A549 (cell line): ENCODE data around the gene C1QTNF1. TPM values are rescaled to one million over a fixed set of nuclear protein-coding genes. Genes with fewer than 3 reads are reported as not detected.
"Not testable (repeated sequence)": the region's sequence is repeated elsewhere in the genome, so short reads cannot be mapped to it uniquely, and the experiment has no call there.

Experiments
- ATAC-seq, 2 experiments: fragments of 200-7000 bp in 1 of 2; fragments of >200 bp in 1 of 2; cut with Nextera tagmentation in 1 of 2; cut with Tn5 transposase in 1 of 2; 3 replicates each; pipeline versions ENCODE4 v1.8.0 to v1.9.1; 2018 to 2020; ENCODE audit warnings: mild to moderate bottlenecking in 1 of 2, moderate library complexity in 1 of 2
- CTCF ChIA-PET: fragments of 300-600 bp; sonication (Branson Sonifier 250); formaldehyde crosslinking; extraction: SDS; loops from one replicate; lab custom pipeline; 2021; ENCODE audit warnings: antibody characterized with exemption, inconsistent platforms; lab: Yijun Ruan, JAX
- POLR2A ChIA-PET: fragments of 350-600 bp; formaldehyde crosslinking; extraction: SDS; loops from one replicate; lab custom pipeline; 2021; ENCODE audit warnings: antibody characterized with exemption, inconsistent platforms; lab: Yijun Ruan, JAX
- DNase-seq, 2 experiments: peaks; one replicate each; pipeline versions ENCODE4 v3.0.0 to v3.0.0-alpha.2; 2011 to 2016; ENCODE audit warnings: low read depth in 1 of 2, low spot score in 1 of 2
- FAIRE-seq: peaks from 2 replicates; lab custom pipeline; 2011; peaks lifted over from hg19 to GRCh38; lab: Jason Lieb, UNC
- H3K27ac ChIP-seq, 2 experiments: fragments of >200 bp; sonication (Bioruptor Twin); formaldehyde crosslinking; 3 replicates each; pipeline ENCODE4 v1.5.1; 2016 to 2017
- H3K4me1 ChIP-seq: fragments of >200 bp; sonication (Bioruptor Twin); formaldehyde crosslinking; 3 replicates; pipeline ENCODE4 v1.6.1; 2016
- H3K4me2 ChIP-seq: fragments of >200 bp; sonication (Bioruptor Twin); formaldehyde crosslinking; 3 replicates; pipeline ENCODE4 v1.6.1; 2016
- H3K4me3 ChIP-seq: fragments of >200 bp; sonication (Bioruptor Twin); formaldehyde crosslinking; 3 replicates; pipeline ENCODE4 v1.5.1; 2016
- H3K9me3 ChIP-seq: fragments of >200 bp; sonication (Bioruptor Twin); formaldehyde crosslinking; 3 replicates; pipeline ENCODE4 v1.6.1; 2016
- BHLHE40 ChIP-seq: IDR thresholded peaks from 2 replicates; pipeline ENCODE4 v1.6.1; 2012; ENCODE audit warnings: low read depth, low read length, inconsistent platforms
- CBX2 ChIP-seq: fragments of 200-600 bp; sonication (generic); IDR thresholded peaks from 2 replicates; pipeline ENCODE4 v1.6.1; 2016; ENCODE audit warnings: low read depth, mild to moderate bottlenecking, borderline replicate concordance
- CEBPB ChIP-seq, 2 experiments: fragments of >200 bp in 1 of 2; sonication (Bioruptor Twin) in 1 of 2; formaldehyde crosslinking in 1 of 2; IDR thresholded peaks; 2 replicates each; pipeline ENCODE4 v1.6.1; 2012 to 2016
- EHF ChIP-seq: fragments of 250-450 bp; sonication (Bioruptor Pico); IDR thresholded peaks from 2 replicates; pipeline ENCODE4 v1.5.0; 2020; ENCODE audit warnings: mild to moderate bottlenecking
- EP300 ChIP-seq, 2 experiments: fragments of >200 bp; sonication (Bioruptor Twin); formaldehyde crosslinking; IDR thresholded peaks; 2 replicates in 1 of 2; 3 replicates in 1 of 2; pipeline ENCODE4 v1.6.1; 2016 to 2017
- FOSB ChIP-seq: fragments of 250-450 bp; sonication (Bioruptor Pico); IDR thresholded peaks from 2 replicates; pipeline ENCODE4 v1.5.0; 2020; ENCODE audit warnings: mild to moderate bottlenecking, moderate library complexity
- FOXS1 ChIP-seq: fragments of 250-450 bp; sonication (Bioruptor Pico); IDR thresholded peaks from 2 replicates; pipeline ENCODE4 v1.5.0; 2020; ENCODE audit warnings: mild to moderate bottlenecking, moderate library complexity
- GATA3 ChIP-seq: IDR thresholded peaks from 2 replicates; pipeline ENCODE4 v1.6.1; 2012; ENCODE audit warnings: borderline replicate concordance
- JUNB ChIP-seq: fragments of >200 bp; sonication (Bioruptor Twin); formaldehyde crosslinking; IDR thresholded peaks from 2 replicates; pipeline ENCODE4 v1.6.1; 2016
- POLR2A ChIP-seq: IDR thresholded peaks from 2 replicates; pipeline ENCODE4 v1.6.1; 2012; ENCODE audit warnings: mild to moderate bottlenecking, low read length
- RAD21 ChIP-seq, 2 experiments: fragments of >200 bp in 1 of 2; sonication (Bioruptor Twin) in 1 of 2; formaldehyde crosslinking in 1 of 2; IDR thresholded peaks in 1 of 2; conservative IDR thresholded peaks in 1 of 2; 2 replicates in 1 of 2; 3 replicates in 1 of 2; pipeline ENCODE4 v1.6.1; 2012 to 2018; ENCODE audit warnings: inconsistent platforms in 1 of 2
- RARB ChIP-seq: fragments of 250-450 bp; sonication (Bioruptor Pico); IDR thresholded peaks from 2 replicates; pipeline ENCODE4 v1.8.0; 2021; ENCODE audit warnings: mild to moderate bottlenecking, moderate library complexity
- RCOR1 ChIP-seq: fragments of 150-350 bp; IDR thresholded peaks from 2 replicates; pipeline ENCODE4 v1.6.1; 2014; ENCODE audit warnings: antibody characterized with exemption, low read length, low read depth
- RFX5 ChIP-seq: fragments of 450-650 bp; IDR thresholded peaks from 2 replicates; pipeline ENCODE4 v1.7.1; 2014; ENCODE audit warnings: antibody characterized with exemption, mild to moderate bottlenecking, moderate library complexity
- RNF2 ChIP-seq: fragments of 200-600 bp; sonication (generic); IDR thresholded peaks from 2 replicates; pipeline ENCODE4 v1.6.1; 2016; ENCODE audit warnings: low read depth, mild to moderate bottlenecking, antibody characterized with exemption, moderate library complexity, borderline replicate concordance
- SREBF2 ChIP-seq: fragments of 450-650 bp; IDR thresholded peaks from 2 replicates; pipeline ENCODE4 v1.6.1; 2014; ENCODE audit warnings: mild to moderate bottlenecking, moderate library complexity
- ZFP36 ChIP-seq: fragments of 450-650 bp; IDR thresholded peaks from 2 replicates; pipeline ENCODE4 v1.6.1; 2014; ENCODE audit warnings: borderline replicate concordance; ENCODE audit not compliant: partially characterized antibody
- WGBS: methylation state at CpG from one replicate; pipeline ENCODE4 v1.1.6; 2017; ENCODE audit errors: missing lambda C conversion rate; 5-methylcytosine and 5-hydroxymethylcytosine counted together
- polyA plus RNA-seq, 4 experiments: library from polyadenylated mRNA; depleted of rRNA in 3 of 4; stranded (reverse); fragments of >200 nt; fragmentation: RNase III in 1 of 4; extraction: RNeasy Plus Mini Kit Qiagen cat#74134 plus additional on column Dnase treatment in 1 of 4; gene quantifications; 2 replicates in 3 of 4; 3 replicates in 1 of 4; pipeline ENCODE4 v1.2.3, GENCODE V29; 2011 to 2017
- TF ChIP-seq, protein P1 (sequence below): fragments of >200 bp; sonication (Bioruptor Twin); formaldehyde crosslinking; IDR thresholded peaks from 3 replicates; pipeline ENCODE4 v1.5.1; 2016
- TF ChIP-seq, protein P2 (sequence below): fragments of 250-450 bp; sonication (Bioruptor Pico); IDR thresholded peaks from 2 replicates; pipeline ENCODE4 v1.5.0; 2020; ENCODE audit warnings: low read depth, mild to moderate bottlenecking, moderate library complexity
- TF ChIP-seq, protein P3 (sequence below): fragments of 450-650 bp; IDR thresholded peaks from 2 replicates; pipeline ENCODE4 v1.6.1; 2014; ENCODE audit warnings: antibody characterized with exemption

C1QTNF1 gene
- polyA plus RNA-seq, 2 of the 4 experiments (the other 2 are of a cell fraction), result 10.2 to 26.1 TPM

DNA sequence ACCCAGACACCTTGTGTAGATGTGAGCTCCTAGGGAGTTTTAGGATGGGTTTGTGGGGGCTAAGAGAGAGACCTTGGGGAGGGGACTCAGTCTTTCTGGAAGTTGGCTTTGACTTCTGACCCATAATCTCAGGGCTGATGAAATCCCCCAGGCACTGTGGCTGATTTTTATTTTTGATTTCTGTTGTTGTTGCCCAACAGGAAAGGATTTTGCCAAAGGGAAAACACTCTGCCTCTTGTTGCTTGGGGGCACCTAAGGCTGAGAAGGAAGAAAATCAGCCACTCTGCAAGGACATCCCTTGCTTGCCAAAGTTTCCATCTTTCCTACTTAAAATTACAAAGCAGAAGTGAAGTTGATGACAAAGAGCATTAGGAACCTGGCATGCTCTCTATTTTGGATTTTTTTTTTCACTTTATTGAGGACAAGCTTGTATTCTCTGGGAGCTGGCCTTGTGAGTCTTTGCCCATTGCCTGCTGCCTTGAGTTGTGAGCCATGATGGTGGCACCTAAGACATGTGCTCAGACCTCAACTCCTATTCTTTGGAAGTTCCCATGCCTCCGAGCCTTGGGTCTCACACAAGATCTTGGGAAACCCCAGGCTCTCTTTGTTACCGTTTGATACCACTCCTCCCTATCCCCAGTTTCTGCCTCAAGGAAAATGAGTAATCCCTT, 3.2 kb upstream of the C1QTNF1 start:
- TF ChIP-seq RAD21 (conservative IDR thresholded peaks at IDR 0.05 in 1 of 2, IDR thresholded peaks at IDR 0.05 in 1 of 2), result no peak
- TF ChIP-seq RARB (CRISPR knock-in tag), result no peak
- TF ChIP-seq, protein P1, sequence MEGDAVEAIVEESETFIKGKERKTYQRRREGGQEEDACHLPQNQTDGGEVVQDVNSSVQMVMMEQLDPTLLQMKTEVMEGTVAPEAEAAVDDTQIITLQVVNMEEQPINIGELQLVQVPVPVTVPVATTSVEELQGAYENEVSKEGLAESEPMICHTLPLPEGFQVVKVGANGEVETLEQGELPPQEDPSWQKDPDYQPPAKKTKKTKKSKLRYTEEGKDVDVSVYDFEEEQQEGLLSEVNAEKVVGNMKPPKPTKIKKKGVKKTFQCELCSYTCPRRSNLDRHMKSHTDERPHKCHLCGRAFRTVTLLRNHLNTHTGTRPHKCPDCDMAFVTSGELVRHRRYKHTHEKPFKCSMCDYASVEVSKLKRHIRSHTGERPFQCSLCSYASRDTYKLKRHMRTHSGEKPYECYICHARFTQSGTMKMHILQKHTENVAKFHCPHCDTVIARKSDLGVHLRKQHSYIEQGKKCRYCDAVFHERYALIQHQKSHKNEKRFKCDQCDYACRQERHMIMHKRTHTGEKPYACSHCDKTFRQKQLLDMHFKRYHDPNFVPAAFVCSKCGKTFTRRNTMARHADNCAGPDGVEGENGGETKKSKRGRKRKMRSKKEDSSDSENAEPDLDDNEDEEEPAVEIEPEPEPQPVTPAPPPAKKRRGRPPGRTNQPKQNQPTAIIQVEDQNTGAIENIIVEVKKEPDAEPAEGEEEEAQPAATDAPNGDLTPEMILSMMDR, result no peak
- TF ChIP-seq, protein P2, sequence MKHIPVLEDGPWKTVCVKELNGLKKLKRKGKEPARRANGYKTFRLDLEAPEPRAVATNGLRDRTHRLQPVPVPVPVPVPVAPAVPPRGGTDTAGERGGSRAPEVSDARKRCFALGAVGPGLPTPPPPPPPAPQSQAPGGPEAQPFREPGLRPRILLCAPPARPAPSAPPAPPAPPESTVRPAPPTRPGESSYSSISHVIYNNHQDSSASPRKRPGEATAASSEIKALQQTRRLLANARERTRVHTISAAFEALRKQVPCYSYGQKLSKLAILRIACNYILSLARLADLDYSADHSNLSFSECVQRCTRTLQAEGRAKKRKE (CRISPR knock-in tag), result no peak
- no peak for TF ChIP-seq FOSB (CRISPR knock-in tag)
- TF ChIP-seq, all 56 proteins: peak for 0
- Histone ChIP-seq H3K9me3 (no peaks in the 10 kb centered on the region), H3K4me3 (no peak overlapping the region), H3K4me1 (peaks cover 23% of the 10 kb centered on the region), H3K27ac (peak overlapping the region; percentile 32 to 43; a peak in 4 of 6 replicates), H3K4me2 (no peak overlapping the region)
- POLR2A ChIA-PET, result interaction anchor here (1.0 kb wide), 1 partner anchor 11 kb away, joined by 3 read pairs; the partner anchor contains the start of gene CANT1
- no peak for DNase-seq
- WGBS, result 33% methylated on average over 2 of the region's 2 CpGs
- CTCF ChIA-PET, result interaction anchor here (0.6 to 14.8 kb wide), 26 partner anchors 10 to 690 kb away, joined by 3 to 376 read pairs (median 5); partner anchors contain the start of gene CANT1
- no peak for ATAC-seq
- FAIRE-seq, result no peak

DNA sequence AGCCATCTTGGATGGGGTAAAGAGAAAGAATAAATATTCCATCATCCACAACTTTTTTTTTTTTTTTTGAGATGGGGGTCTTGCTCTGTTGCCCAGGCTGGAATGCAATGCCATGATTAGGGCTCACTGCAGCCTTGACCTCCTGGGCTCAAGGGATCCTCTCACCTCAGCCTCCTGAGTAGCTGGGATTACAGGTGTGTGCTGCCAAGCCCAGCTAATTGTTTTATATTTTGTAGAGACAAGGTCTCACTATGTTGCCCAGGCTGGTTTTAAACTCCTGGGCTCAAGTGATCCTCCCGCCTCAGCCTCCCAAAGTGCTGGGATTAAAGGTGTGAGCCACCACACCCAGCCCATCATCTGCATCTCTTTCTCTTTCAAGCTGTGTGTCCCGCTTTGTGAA, 2.0 kb upstream of the C1QTNF1 start:
- 95% methylated on average over 2 of the region's 2 CpGs for WGBS
- ATAC-seq, DNase-seq, H3K4me3 ChIP-seq, FAIRE-seq, H3K9me3 ChIP-seq, H3K4me2 ChIP-seq, POLR2A ChIA-PET, H3K27ac ChIP-seq: not testable (repeated sequence)
- CTCF ChIA-PET, result interaction anchor here (0.6 to 14.8 kb wide), 19 partner anchors 12 to 563 kb away, joined by 3 to 376 read pairs (median 5); partner anchors contain the start of gene CANT1
- H3K4me1 ChIP-seq, result peaks cover 35% of the 10 kb centered on the region

DNA sequence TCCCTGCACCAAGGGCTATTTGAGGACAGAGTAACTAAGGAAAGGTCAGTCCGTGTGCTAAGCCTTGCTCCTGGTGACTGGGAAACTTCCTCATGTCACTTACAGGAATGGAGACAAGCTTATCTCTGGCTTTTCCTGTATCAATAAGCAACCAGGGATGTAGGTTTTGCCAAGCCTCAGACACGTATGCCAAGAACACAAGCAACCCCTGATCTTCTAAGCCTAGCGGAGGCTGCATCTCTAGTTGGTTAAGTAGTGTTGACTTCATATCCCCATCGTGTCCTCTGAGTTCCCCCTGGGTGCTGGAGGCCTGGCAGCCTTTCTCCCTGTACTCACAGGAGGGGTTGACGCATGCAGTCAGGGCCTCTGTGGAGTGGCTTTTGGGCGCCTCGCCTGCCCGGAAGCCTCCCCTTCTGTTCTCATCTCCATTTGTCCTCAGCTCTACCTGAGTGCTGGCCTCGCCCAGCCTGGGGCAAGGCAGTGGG, 1.4 kb upstream of the C1QTNF1 start:
- TF ChIP-seq GATA3 (no peak), EP300 (IDR thresholded peaks at IDR 0.05) (no peak), SREBF2 (no peak), ZFP36 (no peak), JUNB (no peak), CEBPB (IDR thresholded peaks at IDR 0.05) (no peak), BHLHE40 (no peak), RFX5 (no peak), EHF (CRISPR knock-in tag) (no peak), RNF2 (no peak), FOXS1 (CRISPR knock-in tag) (no peak), FOSB (CRISPR knock-in tag) (no peak), RCOR1 (no peak), POLR2A (no peak), CBX2 (no peak)
- TF ChIP-seq, protein P3, sequence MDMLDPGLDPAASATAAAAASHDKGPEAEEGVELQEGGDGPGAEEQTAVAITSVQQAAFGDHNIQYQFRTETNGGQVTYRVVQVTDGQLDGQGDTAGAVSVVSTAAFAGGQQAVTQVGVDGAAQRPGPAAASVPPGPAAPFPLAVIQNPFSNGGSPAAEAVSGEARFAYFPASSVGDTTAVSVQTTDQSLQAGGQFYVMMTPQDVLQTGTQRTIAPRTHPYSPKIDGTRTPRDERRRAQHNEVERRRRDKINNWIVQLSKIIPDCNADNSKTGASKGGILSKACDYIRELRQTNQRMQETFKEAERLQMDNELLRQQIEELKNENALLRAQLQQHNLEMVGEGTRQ, result no peak
- TF ChIP-seq, all 56 proteins: peak for 0
- FAIRE-seq, result no peak
- H3K4me1 ChIP-seq, result peaks cover 41% of the 10 kb centered on the region
- no peak overlapping the region for H3K4me2 ChIP-seq
- CTCF ChIA-PET, result interaction anchor here (0.7 to 14.8 kb wide), 15 partner anchors 11 to 563 kb away, joined by 3 to 376 read pairs (median 5); partner anchors contain the start of gene CANT1
- peak overlapping the region in 1 of 2 experiments; percentile 88; a peak in 1 of 6 replicates for H3K27ac ChIP-seq
- POLR2A ChIA-PET, result interaction anchor here (0.7 kb wide), 1 partner anchor 13 kb away, joined by 3 read pairs; the partner anchor contains the start of gene CANT1
- no peak for DNase-seq
- 93% methylated on average over 9 of the region's 9 CpGs for WGBS
- no peak overlapping the region for H3K4me3 ChIP-seq
- ATAC-seq, result no peak
- no peaks in the 10 kb centered on the region for H3K9me3 ChIP-seq
